Neural cell (in vitro differentiated cells): Measurements from ENCODE around the gene ULBP1. TPM values are rescaled to one million over a fixed set of nuclear protein-coding genes. Genes with fewer than 3 reads are reported as not detected.

ENCODE experiments used
- H2AFZ ChIP-seq: fragments of 200-600, 300-800 bp; sonication (generic), shearing (Covaris generic); 2 replicates; pipeline ENCODE4 v1.6.0; 2014; ENCODE audit warnings: low read depth, mild to moderate bottlenecking, antibody characterized with exemption, low read length, moderate library complexity
- H3F3A ChIP-seq: fragments of 200-600 bp; shearing (Covaris generic); 2 replicates; pipeline ENCODE4 v1.6.1; 2016; ENCODE audit warnings: mild to moderate bottlenecking, moderate library complexity, mixed read lengths, antibody characterized with exemption, low read length; ENCODE audit not compliant: insufficient read depth, poor library complexity, severe bottlenecking
- H3K27ac ChIP-seq: fragments of 200-600, 300-800 bp; sonication (generic), shearing (Covaris generic); 2 replicates; pipeline ENCODE4 v1.5.1; 2014; ENCODE audit warnings: mild to moderate bottlenecking, low read length, moderate library complexity
- H3K27me3 ChIP-seq: fragments of 300-800, 200-600 bp; sonication (generic), shearing (Covaris generic); 2 replicates; pipeline ENCODE4 v1.6.0; 2014; ENCODE audit warnings: mild to moderate bottlenecking, low read depth, low read length, moderate library complexity; ENCODE audit not compliant: insufficient read depth
- H3K36me3 ChIP-seq: fragments of 300-800, 200-600 bp; sonication (generic), shearing (Covaris generic); 2 replicates; pipeline ENCODE4 v1.5.1; 2014; ENCODE audit warnings: mild to moderate bottlenecking, antibody characterized with exemption, low read length, moderate library complexity; ENCODE audit not compliant: insufficient read depth
- H3K4me2 ChIP-seq: fragments of 300-800, 200-600 bp; sonication (generic), shearing (Covaris generic); 2 replicates; pipeline ENCODE4 v1.6.0; 2014; ENCODE audit warnings: mild to moderate bottlenecking, low read length
- H3K4me3 ChIP-seq: fragments of 300-800, 200-600 bp; sonication (generic), shearing (Covaris generic); 2 replicates; pipeline ENCODE4 v1.5.1; 2014; ENCODE audit warnings: mild to moderate bottlenecking, low read length, moderate library complexity
- H3K79me2 ChIP-seq: fragments of 200-600 bp; shearing (Covaris generic); replicated peaks from 2 replicates; pipeline ENCODE4 v1.6.0; 2014; ENCODE audit warnings: mild to moderate bottlenecking, low read length, moderate library complexity; ENCODE audit not compliant: insufficient read depth
- H3K9ac ChIP-seq: fragments of 300-800, 200-600 bp; sonication (generic), shearing (Covaris generic); 2 replicates; pipeline ENCODE4 v1.6.1; 2016; ENCODE audit warnings: mild to moderate bottlenecking, low read length, mixed read lengths
- H3K9me2 ChIP-seq: fragments of 200-600 bp; shearing (Covaris generic); 2 replicates; pipeline ENCODE4 v1.6.1; 2016; ENCODE audit warnings: mild to moderate bottlenecking, low read length, mixed read lengths; ENCODE audit not compliant: insufficient read depth
- H3K9me3 ChIP-seq: fragments of 200-600, 300-800 bp; sonication (generic), shearing (Covaris generic); 2 replicates; pipeline ENCODE4 v1.6.1; 2016; ENCODE audit warnings: mild to moderate bottlenecking, mixed run types, low read length, moderate library complexity, mixed read lengths
- H4K20me1 ChIP-seq: fragments of 200-600 bp; shearing (Covaris generic); 2 replicates; pipeline ENCODE4 v1.6.1; 2016; ENCODE audit warnings: mild to moderate bottlenecking, mixed run types; ENCODE audit not compliant: insufficient read depth
- CTCF ChIP-seq: fragments of 450-650 bp; IDR thresholded peaks from 2 replicates; pipeline ENCODE4 v1.5.1; 2014; ENCODE audit warnings: antibody characterized with exemption, mild to moderate bottlenecking, moderate library complexity; ENCODE audit not compliant: poor library complexity, severe bottlenecking
- EP300 ChIP-seq: fragments of 450-650 bp; conservative IDR thresholded peaks from 2 replicates; pipeline ENCODE4 v1.6.1; 2014; ENCODE audit warnings: antibody characterized with exemption, mild to moderate bottlenecking, moderate library complexity; ENCODE audit not compliant: poor library complexity, severe bottlenecking
- EZH2 ChIP-seq: fragments of 200-600, 300-800 bp; shearing (Covaris generic), sonication (generic); IDR thresholded peaks from 2 replicates; pipeline ENCODE4 v1.6.1; 2014; ENCODE audit warnings: antibody characterized with exemption, low read length, borderline replicate concordance, mild to moderate bottlenecking; ENCODE audit not compliant: insufficient read depth, poor library complexity, severe bottlenecking
- MXI1 ChIP-seq: fragments of 450-650 bp; conservative IDR thresholded peaks from 2 replicates; pipeline ENCODE4 v1.6.1; 2014; ENCODE audit warnings: antibody characterized with exemption, mild to moderate bottlenecking; ENCODE audit not compliant: poor library complexity, severe bottlenecking
- POLR2AphosphoS5 ChIP-seq: IDR thresholded peaks from 2 replicates; pipeline ENCODE4 v1.6.1; 2012
- RAD21 ChIP-seq: fragments of 450-650 bp; conservative IDR thresholded peaks from 2 replicates; pipeline ENCODE4 v1.6.1; 2014; ENCODE audit warnings: antibody characterized with exemption, mild to moderate bottlenecking, moderate library complexity
- REST ChIP-seq: IDR thresholded peaks from 2 replicates; pipeline ENCODE4 v1.6.1; 2012; ENCODE audit warnings: borderline replicate concordance
- SMC3 ChIP-seq: fragments of 450-650 bp; conservative IDR thresholded peaks from 2 replicates; pipeline ENCODE4 v1.6.1; 2014; ENCODE audit warnings: antibody characterized with exemption, mild to moderate bottlenecking, moderate library complexity; ENCODE audit not compliant: poor library complexity
- TAF1 ChIP-seq: IDR thresholded peaks from 2 replicates; pipeline ENCODE4 v1.6.1; 2012; ENCODE audit warnings: low read depth
- polyA plus RNA-seq: library from polyadenylated mRNA; depleted of rRNA; stranded (reverse); fragments of >200 nt; gene quantifications from 2 replicates; pipeline ENCODE4 v1.2.3, GENCODE V29; 2014

ULBP1 gene
- polyA plus RNA-seq, 1 donor from 2014 or later, result 0.22 TPM

- H3K36me3 ChIP-seq, result no peaks in the 10 kb centered on the region
- H3K9me3 ChIP-seq, result peaks cover 12% of the 10 kb centered on the region
- no peak overlapping the region for H2AFZ ChIP-seq
- TF ChIP-seq EP300 (no peak), RAD21 (no peak), SMC3 (no peak), TAF1 (no peak), EZH2 (no peak), POLR2AphosphoS5 (no peak), MXI1 (no peak), REST (no peak), CTCF (no peak)
- no peak overlapping the region for H3K27ac ChIP-seq
- H3K4me2 ChIP-seq, result no peak overlapping the region
- peaks cover 94% of the 10 kb centered on the region for H3K27me3 ChIP-seq
- H4K20me1 ChIP-seq, result no peaks in the 10 kb centered on the region
- H3K9me2 ChIP-seq, result no peaks in the 10 kb centered on the region
- no peaks in the 10 kb centered on the region for H3K79me2 ChIP-seq
- no peaks in the 10 kb centered on the region for H3F3A ChIP-seq
- H3K9ac ChIP-seq, result no peak overlapping the region
- H3K4me3 ChIP-seq, result no peak overlapping the region
Observed at GRCh38 chr6:149983145-149983544, 19.4 kb downstream of the ULBP1 start.

GRCh38 chr6:149984773-149985172, 21.0 kb downstream of the ULBP1 start:
- Histone ChIP-seq H3K4me3 (no peak overlapping the region), H4K20me1 (no peaks in the 10 kb centered on the region), H3K36me3 (no peaks in the 10 kb centered on the region), H2AFZ (no peak overlapping the region), H3K4me2 (no peak overlapping the region), H3K27me3 (peaks cover 94% of the 10 kb centered on the region), H3K9me2 (no peaks in the 10 kb centered on the region), H3K9me3 (peaks cover 22% of the 10 kb centered on the region), H3K9ac (no peak overlapping the region), H3K79me2 (no peaks in the 10 kb centered on the region), H3K27ac (no peak overlapping the region), H3F3A (no peaks in the 10 kb centered on the region)
- TF ChIP-seq EZH2 (no peak), POLR2AphosphoS5 (no peak), REST (no peak), CTCF (no peak)
